Measurements from ENCODE around the gene YBX2. TPM values are rescaled to one million over a fixed set of nuclear protein-coding genes. Genes with fewer than 3 reads are reported as not detected.

The YBX2 gene
- total RNA-seq, 3 donors from 2014 or later = 2.6 to 3.0 (median 2.9) TPM

GRCh38 chr17:7251661-7252175, 42.7 kb downstream of the YBX2 start, which contains the start of gene CTDNEP1:
Gene CTDNEP1 (minus strand): TSS chr17:7251734. CDS start chr17:7251296, 438 bp downstream.
- peaks cover 3 to 28% of the 10 kb centered on the region in 2 donors for H3K4me1 ChIP-seq
- H3K9me3 ChIP-seq = no peaks in the 10 kb centered on the region
- H3K27ac ChIP-seq = peak within 1 kb of the TSS; percentile 100
- H3K4me3 ChIP-seq = peak within 1 kb of the TSS; percentile 84 to 93 (median 87)
- peak; percentile 98 to 99 for DNase-seq (ENCODE audit: low spot score in 2 of 2)
- no peaks in the 10 kb centered on the region for H3K27me3 ChIP-seq
- intact Hi-C loops (cut with DNase I; ENCODE audit: low total_unique reads) = no loop called here
- H3K36me3 ChIP-seq = no peaks in the 10 kb centered on the region
- TF ChIP-seq POLR2A (IDR thresholded peaks at IDR 0.05) (no peak), CTCF (IDR thresholded peaks at IDR 0.05) (no peak), POLR2AphosphoS5 (IDR thresholded peaks at IDR 0.05) (no peak)

DNA sequence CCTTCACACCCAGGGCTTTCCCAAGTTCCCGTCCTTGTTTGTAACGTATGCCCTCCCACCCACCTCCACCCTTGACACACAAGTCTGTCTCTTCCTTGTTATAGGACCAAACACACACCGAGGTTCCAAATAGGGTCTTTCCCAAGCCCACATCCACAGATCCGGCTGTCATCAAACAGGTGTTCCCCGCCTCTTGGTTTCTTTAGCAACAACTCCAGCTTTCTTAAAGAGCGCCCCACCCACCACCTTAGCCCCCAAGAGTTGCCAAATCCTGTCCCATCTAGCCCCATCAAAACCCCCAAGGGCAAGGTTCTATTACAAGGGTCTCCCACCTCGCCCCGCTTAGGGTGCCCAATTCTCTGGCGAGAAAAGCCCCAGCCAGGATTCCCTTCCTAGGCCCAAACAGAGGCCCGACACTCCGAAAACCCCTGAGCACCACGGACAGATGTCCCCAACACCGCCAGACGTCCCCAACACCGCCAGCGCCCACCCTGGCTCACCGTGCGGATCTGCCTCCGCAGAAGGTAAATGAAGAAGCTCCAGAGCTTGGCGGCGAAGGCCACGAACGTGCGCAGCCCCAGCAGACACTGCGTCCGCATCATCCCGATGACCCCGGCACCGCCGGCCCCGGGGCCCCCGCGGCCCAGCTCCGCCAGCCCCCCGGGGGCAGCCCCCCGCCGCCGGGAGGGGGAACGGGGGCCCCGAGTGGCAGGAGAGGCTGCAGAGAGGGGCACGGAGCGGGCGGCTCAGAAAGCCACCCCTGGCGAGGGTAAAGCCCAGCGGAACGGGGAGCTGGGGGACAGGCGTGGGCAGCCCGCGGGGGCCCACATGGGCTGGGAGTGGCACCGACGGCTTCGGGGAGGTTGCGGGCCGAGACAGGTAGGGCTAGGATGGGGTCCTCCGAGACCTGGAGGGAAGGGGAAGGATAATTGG, 43.5 kb downstream of the YBX2 start:
- Histone ChIP-seq H3K27me3 (no peaks in the 10 kb centered on the region), H3K4me1 (peaks cover 3 to 28% of the 10 kb centered on the region in 2 donors), H3K4me3 (peak overlapping the region; percentile 84 to 93 (median 87)), H3K36me3 (no peaks in the 10 kb centered on the region), H3K9me3 (no peaks in the 10 kb centered on the region), H3K27ac (peak overlapping the region; percentile 100)
- TF ChIP-seq POLR2A (IDR thresholded peaks at IDR 0.05) (no peak), CTCF (IDR thresholded peaks at IDR 0.05) (no peak), POLR2AphosphoS5 (IDR thresholded peaks at IDR 0.05) (no peak)
- intact Hi-C loops (cut with DNase I; ENCODE audit: low total_unique reads) = no loop called here
- no peak for DNase-seq (ENCODE audit: low spot score in 2 of 2)

DNA sequence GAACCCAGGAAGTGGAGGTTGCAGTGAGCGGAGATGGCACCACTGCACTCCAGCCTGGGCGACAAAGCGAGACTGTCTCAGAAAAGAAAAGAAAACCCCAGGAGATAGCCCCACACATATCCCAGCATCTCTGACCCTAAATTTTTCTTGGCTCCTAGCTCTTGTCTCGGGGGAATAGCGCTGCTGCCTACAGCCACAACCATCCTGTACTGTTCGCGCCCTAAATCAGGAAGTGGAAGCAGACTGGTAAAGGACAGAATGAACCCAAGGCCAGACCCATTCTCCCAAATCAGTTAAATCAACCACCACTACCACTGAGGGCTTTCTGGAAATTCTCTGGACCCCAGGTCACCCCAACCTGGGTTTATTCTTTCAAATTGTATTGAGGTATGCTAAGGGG, 44.6 kb downstream of the YBX2 start:
- no peaks in the 10 kb centered on the region for H3K36me3 ChIP-seq
- no peaks in the 10 kb centered on the region for H3K9me3 ChIP-seq
- TF ChIP-seq POLR2AphosphoS5 (IDR thresholded peaks at IDR 0.05) (no peak), POLR2A (IDR thresholded peaks at IDR 0.05) (no peak), CTCF (IDR thresholded peaks at IDR 0.05) (no peak)
- H3K4me1 ChIP-seq = peaks cover 3 to 28% of the 10 kb centered on the region in 2 donors
- DNase-seq (ENCODE audit: low spot score in 2 of 2) = no peak
- H3K27me3 ChIP-seq = no peaks in the 10 kb centered on the region
- intact Hi-C loops (cut with DNase I; ENCODE audit: low total_unique reads) = no loop called here
- peak overlapping the region; percentile 100 for H3K27ac ChIP-seq
- H3K4me3 ChIP-seq = peak overlapping the region; percentile 84 to 93 (median 87)

- no peak for DNase-seq (ENCODE audit: low spot score in 2 of 2)
- H3K36me3 ChIP-seq = no peaks in the 10 kb centered on the region
- H3K9me3 ChIP-seq = no peaks in the 10 kb centered on the region
- peak overlapping the region in 1 of 2 donors; percentile 100 for H3K27ac ChIP-seq
- H3K4me3 ChIP-seq = peak overlapping the region in 1 of 3 donors; percentile 87
- H3K27me3 ChIP-seq = no peaks in the 10 kb centered on the region
- no peak for TF ChIP-seq POLR2A (IDR thresholded peaks at IDR 0.05)
- no peak for TF ChIP-seq CTCF (IDR thresholded peaks at IDR 0.05)
- TF ChIP-seq POLR2AphosphoS5 (IDR thresholded peaks at IDR 0.05) = no peak
- intact Hi-C loops (cut with DNase I; ENCODE audit: low total_unique reads) = no loop called here
- peaks cover 3 to 28% of the 10 kb centered on the region in 2 donors for H3K4me1 ChIP-seq
Measured at GRCh38 chr17:7249214-7249613, 45.2 kb downstream of the YBX2 start.

DNA sequence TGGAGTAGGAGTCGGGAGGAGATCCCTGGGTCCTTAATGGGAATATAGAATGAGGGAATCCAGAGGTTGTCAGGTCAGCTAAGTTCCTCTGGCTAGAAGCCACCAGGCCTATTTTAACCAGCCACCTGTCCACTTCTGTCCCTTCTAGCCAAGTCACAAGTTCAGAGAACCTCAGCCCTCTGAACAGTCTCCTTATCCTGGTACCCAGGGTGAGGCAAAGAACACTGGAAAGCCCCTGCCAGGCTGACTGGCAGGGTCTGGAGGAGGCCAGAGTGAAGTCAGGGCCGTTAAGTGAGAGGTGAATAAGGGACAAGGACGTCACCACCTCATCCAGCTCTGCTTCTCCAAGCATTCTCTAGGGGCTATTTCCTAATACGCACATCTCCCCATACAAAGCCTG, 45.6 kb downstream of the YBX2 start:
- Histone ChIP-seq H3K36me3 (no peaks in the 10 kb centered on the region), H3K27ac (no peak overlapping the region), H3K4me1 (peaks cover 3 to 28% of the 10 kb centered on the region in 2 donors), H3K27me3 (no peaks in the 10 kb centered on the region), H3K9me3 (no peaks in the 10 kb centered on the region), H3K4me3 (no peak overlapping the region)
- DNase-seq (ENCODE audit: low spot score in 2 of 2) = no peak
- no peak for TF ChIP-seq POLR2AphosphoS5 (IDR thresholded peaks at IDR 0.05)
- TF ChIP-seq POLR2A (IDR thresholded peaks at IDR 0.05) = no peak
- TF ChIP-seq CTCF (IDR thresholded peaks at IDR 0.05) = no peak
- intact Hi-C loops (cut with DNase I; ENCODE audit: low total_unique reads) = no loop called here
